ENCODE results near the gene SNRPA. TPM values are rescaled to one million over a fixed set of nuclear protein-coding genes. Genes with fewer than 3 reads are reported as not detected.

The SNRPA gene
- total and polyA plus RNA-seq, 7 donors: 21.5 to 43.6 (median 32.1) TPM

DNA sequence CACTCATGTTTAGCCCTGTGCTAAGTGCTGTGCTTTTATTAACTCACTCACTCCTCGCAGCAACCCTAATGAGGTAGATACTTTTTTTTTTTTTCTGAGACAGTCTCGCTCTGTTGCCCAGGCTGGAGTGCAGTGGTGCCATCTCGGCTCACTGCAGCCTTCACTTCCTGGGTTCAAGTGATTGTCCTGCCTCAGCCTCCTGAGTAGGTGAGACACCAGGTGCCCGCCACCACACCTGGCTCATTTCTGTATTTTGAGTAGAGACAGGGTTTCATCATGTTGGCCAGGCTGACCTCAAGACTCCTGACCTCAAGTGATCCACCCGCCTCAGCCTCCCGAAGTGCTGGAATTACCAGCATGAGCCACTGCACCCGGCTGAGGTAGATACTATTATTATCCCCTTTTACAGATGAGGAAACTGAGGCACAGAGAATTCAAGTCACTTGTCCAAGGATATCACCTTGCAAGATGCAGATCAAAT is 31.5 kb upstream of the SNRPA start:
- intact Hi-C loops (cut with DNase I): loop anchor here in 1 of 2 donors (5.0 kb wide), 2 partner anchors 33 to 88 kb away; partner anchors contain the start of genes ACTMAP and SNRPA
- Histone ChIP-seq H3K36me3 (ENCODE audit: insufficient read depth in 1 of 2, low read depth in 1 of 2) (peaks cover 3 to 19% of the 10 kb centered on the region in 2 donors), H3K9me3 (no peaks in the 10 kb centered on the region), H3K27me3 (ENCODE audit: insufficient read depth in 3 of 3, low read length in 2 of 3) (no peaks in the 10 kb centered on the region), H3K27ac (peak overlapping the region; percentile 96), H3K4me3 (peak overlapping the region; percentile 76), H3K4me1 (peaks cover 39% of the 10 kb centered on the region)
- TF ChIP-seq, protein P1, sequence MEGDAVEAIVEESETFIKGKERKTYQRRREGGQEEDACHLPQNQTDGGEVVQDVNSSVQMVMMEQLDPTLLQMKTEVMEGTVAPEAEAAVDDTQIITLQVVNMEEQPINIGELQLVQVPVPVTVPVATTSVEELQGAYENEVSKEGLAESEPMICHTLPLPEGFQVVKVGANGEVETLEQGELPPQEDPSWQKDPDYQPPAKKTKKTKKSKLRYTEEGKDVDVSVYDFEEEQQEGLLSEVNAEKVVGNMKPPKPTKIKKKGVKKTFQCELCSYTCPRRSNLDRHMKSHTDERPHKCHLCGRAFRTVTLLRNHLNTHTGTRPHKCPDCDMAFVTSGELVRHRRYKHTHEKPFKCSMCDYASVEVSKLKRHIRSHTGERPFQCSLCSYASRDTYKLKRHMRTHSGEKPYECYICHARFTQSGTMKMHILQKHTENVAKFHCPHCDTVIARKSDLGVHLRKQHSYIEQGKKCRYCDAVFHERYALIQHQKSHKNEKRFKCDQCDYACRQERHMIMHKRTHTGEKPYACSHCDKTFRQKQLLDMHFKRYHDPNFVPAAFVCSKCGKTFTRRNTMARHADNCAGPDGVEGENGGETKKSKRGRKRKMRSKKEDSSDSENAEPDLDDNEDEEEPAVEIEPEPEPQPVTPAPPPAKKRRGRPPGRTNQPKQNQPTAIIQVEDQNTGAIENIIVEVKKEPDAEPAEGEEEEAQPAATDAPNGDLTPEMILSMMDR (IDR thresholded peaks at IDR 0.05): no peak
- 31 to 41% (median 32%) methylated on average over 7 of the region's 7 CpGs for WGBS, 3 donors
- no peak for ATAC-seq
- DNase-seq: peak in 1 of 2 donors; percentile 27

DNA sequence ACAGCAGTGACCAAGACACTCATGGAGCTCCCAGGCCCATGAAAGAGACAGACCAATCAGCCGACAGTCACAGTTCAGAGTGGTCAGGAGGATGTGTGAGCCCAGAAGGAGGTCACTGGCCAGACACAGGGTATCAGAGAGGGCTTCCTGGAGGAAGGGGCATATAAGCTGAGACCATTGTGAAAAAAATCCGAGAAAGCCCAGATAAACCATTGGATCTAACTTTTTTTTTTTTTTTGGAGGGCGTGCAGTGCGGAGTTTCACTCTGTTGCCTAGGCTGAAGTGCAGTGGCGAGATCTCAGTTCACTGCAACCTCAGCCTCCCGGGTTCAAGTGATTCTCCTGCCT is 29.9 kb upstream of the SNRPA start:
- WGBS, 3 donors: 80 to 89% (median 84%) methylated on average over 6 of the region's 6 CpGs
- Histone ChIP-seq H3K4me3 (peak overlapping the region; percentile 76), H3K27me3 (ENCODE audit: insufficient read depth in 3 of 3, low read length in 2 of 3) (no peaks in the 10 kb centered on the region), H3K9me3 (no peaks in the 10 kb centered on the region), H3K4me1 (peaks cover 31% of the 10 kb centered on the region), H3K36me3 (ENCODE audit: insufficient read depth in 1 of 2, low read depth in 1 of 2) (peaks cover 3 to 35% of the 10 kb centered on the region in 2 donors), H3K27ac (peak overlapping the region; percentile 96)
- ATAC-seq (no peak), DNase-seq (no peak)
- intact Hi-C loops (cut with DNase I): no loop called here
- TF ChIP-seq, protein P1 (IDR thresholded peaks at IDR 0.05): no peak

DNA sequence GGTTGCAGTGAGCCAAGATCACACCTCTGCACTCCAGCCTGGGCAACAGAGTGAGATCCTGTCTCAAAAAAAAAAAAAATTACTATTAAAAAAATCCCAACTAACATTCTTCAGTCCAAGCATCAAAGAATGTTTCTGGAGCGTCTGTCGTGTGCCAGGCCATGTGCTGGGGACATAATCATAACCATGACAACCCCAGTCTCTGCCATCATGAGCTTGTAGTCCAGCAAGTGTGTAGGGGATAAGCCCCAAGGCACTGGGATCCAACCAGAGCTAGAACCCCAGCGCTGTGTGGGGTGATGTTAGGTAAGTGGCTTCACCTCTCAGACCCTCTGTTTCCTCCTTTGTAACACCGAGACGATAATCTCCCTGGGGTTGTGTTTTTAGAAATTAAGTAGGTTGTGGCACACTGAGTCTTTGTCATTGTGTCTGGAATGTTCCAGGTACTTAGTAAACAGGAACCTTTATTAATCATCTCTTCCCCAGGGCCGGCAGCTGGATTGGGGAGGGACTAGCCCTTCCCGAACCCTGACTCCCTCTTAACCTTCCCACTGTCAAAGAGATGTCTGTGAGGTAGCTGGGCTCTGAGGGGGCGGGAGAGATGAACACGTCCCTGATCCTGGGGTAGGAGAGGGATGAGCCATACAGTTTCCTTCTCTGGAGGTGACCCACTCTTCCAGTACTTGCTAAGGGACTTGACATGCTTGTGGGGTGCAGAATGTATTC is 28.9 kb upstream of the SNRPA start:
- Histone ChIP-seq H3K4me1 (peaks cover 29% of the 10 kb centered on the region), H3K27ac (no peak overlapping the region), H3K36me3 (ENCODE audit: insufficient read depth in 1 of 2, low read depth in 1 of 2) (peaks cover 3 to 44% of the 10 kb centered on the region in 2 donors), H3K4me3 (peak overlapping the region; percentile 76), H3K27me3 (ENCODE audit: insufficient read depth in 3 of 3, low read length in 2 of 3) (no peaks in the 10 kb centered on the region), H3K9me3 (no peaks in the 10 kb centered on the region)
- WGBS, 3 donors: 63 to 76% (median 67%) methylated on average over 9 of the region's 9 CpGs
- TF ChIP-seq, protein P1 (IDR thresholded peaks at IDR 0.05): no peak
- intact Hi-C loops (cut with DNase I): no loop called here
- no peak for DNase-seq
- ATAC-seq: no peak

DNA sequence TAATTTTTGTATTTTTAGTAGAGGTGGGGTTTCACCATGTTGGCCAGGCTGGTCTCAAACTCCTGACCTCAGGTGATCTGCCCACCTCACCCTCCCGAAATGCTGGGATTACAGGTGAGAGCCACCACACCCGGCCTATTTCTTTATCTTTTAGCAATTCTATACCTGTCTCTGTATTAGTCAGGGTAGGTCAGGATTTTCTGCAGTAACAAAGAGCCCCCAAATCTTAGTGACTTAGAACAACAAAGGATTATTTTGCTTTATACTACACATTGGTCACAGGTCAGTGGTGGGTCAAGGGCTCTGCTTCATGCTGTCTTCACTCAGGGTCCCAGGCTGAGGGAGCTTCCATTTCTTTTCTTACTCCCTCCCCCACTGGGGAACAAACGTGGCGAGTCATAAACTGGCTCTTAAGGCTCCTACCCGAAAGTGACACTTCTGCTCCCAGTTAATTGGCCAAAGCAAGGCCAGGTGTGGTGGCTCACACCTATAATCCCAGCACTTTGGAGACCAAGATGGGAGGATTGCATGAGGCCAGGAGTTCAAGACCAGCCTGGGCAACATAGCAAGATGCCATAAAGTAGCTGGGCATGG is 27.2 kb upstream of the SNRPA start:
- TF ChIP-seq, protein P1 (IDR thresholded peaks at IDR 0.05): no peak
- H3K27me3 ChIP-seq (ENCODE audit: insufficient read depth in 3 of 3, low read length in 2 of 3): no peaks in the 10 kb centered on the region
- intact Hi-C loops (cut with DNase I): no loop called here
- H3K9me3 ChIP-seq: no peaks in the 10 kb centered on the region
- DNase-seq (no peak), ATAC-seq (no peak)
- WGBS, 3 donors: 90 to 93% (median 92%) methylated on average over 5 of the region's 5 CpGs
- H3K36me3 ChIP-seq (ENCODE audit: insufficient read depth in 1 of 2, low read depth in 1 of 2): peaks cover 7 to 61% of the 10 kb centered on the region in 2 donors
- H3K4me1 ChIP-seq: peaks cover 29% of the 10 kb centered on the region
- no peak overlapping the region for H3K4me3 ChIP-seq
- no peak overlapping the region for H3K27ac ChIP-seq

Measured in psoas muscle (tissue), 8 donors.